ENCODE data around the gene HOXB6. TPM values are rescaled to one million over a fixed set of nuclear protein-coding genes. Genes with fewer than 3 reads are reported as not detected.
A peak's percentile ranks its signal among the peaks of the same experiment; 100 is the strongest.

Gene HOXB6
- total RNA-seq, 1 experiment from 2014 or later, result 196 TPM

DNA sequence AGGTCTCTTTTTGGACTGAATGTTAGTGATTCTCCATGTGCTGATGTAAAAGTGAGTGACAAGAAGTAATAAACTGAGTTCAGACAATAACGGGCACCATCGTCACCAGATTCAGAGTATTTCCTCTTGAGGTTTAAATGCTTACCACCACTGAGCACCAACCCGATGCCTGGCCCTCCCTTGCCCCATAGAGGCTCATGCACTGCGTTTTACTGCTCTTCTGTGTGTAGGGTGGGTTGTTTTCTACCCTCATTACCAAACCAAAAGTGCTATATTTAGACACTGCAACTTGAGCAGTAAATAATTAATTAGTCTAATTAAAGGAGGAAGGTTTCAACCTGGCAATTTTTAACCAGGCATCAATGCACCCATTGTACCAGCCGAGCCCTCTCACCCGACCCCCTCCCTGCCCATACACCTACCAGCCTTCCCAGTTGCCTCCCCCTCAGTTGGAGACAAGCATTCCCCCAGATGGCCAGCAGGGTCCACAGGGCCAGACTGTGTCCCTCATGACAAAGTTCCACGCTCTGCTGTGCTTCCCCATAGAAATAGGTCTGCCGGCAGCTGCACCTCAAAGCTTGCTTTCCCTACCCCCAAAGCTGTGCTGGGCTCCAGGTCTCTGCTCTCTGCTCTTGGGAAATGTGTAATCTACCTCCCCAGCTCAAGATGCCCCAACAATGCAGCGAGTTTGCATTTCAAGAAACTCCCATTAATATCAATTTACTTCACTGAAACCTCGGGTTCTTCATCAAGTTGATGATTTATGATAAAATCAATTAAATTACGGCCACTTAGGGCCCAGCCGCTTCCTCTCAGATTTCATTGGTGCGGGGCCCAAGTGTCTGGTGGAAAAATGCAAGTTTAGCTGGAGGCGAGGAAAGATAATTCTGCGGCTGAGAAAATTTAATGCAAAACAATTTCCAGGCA is 42.6 kb downstream of the HOXB6 start:
- peak overlapping the region; percentile 0 to 36; a peak in 1 of 4 replicates for H3K4me3 ChIP-seq (ENCODE audit: low read depth in 2 of 2, low read length in 2 of 2)
- TF ChIP-seq, protein P1, sequence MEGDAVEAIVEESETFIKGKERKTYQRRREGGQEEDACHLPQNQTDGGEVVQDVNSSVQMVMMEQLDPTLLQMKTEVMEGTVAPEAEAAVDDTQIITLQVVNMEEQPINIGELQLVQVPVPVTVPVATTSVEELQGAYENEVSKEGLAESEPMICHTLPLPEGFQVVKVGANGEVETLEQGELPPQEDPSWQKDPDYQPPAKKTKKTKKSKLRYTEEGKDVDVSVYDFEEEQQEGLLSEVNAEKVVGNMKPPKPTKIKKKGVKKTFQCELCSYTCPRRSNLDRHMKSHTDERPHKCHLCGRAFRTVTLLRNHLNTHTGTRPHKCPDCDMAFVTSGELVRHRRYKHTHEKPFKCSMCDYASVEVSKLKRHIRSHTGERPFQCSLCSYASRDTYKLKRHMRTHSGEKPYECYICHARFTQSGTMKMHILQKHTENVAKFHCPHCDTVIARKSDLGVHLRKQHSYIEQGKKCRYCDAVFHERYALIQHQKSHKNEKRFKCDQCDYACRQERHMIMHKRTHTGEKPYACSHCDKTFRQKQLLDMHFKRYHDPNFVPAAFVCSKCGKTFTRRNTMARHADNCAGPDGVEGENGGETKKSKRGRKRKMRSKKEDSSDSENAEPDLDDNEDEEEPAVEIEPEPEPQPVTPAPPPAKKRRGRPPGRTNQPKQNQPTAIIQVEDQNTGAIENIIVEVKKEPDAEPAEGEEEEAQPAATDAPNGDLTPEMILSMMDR (IDR thresholded peaks at IDR 0.05), result peak; percentile 66; the same call in 1 of the 2 replicates
- TF ChIP-seq TCF7L2 (IDR thresholded peaks at IDR 0.05; ENCODE audit: low read depth, low read length), result no peak
- 0 out of 2 replicates have a peak, but pooled peaks have one; percentile 19 for TF ChIP-seq POLR2AphosphoS5 (IDR thresholded peaks at IDR 0.05; ENCODE audit: low read depth, low read length)
- DNase-seq (ENCODE audit: low read depth, low spot score), result no peak
- H3K9me3 ChIP-seq (ENCODE audit: control insufficient read depth, insufficient read depth, low read depth, low read length), result no peaks in the 10 kb centered on the region
- no peaks in the 10 kb centered on the region for H3K27me3 ChIP-seq (ENCODE audit: control insufficient read depth, insufficient read depth, low read length)
- peaks cover 95% of the 10 kb centered on the region for H3K4me1 ChIP-seq (ENCODE audit: control insufficient read depth, insufficient read depth, low read length)
- H3K36me3 ChIP-seq (ENCODE audit: control insufficient read depth, insufficient read depth, low read length), result peaks cover 4% of the 10 kb centered on the region; the same call in 1 of the 2 replicates
- intact Hi-C loops (cut with micrococcal nuclease; ENCODE audit: unreplicated experiment) (no loop called here), in situ Hi-C loops (cut with HindIII; ENCODE audit: low pct_unique_long_range_greater_than_20kb, low sequenced_read_pairs) (no loop called here)
- ChIA-PET POLR2A (interaction anchor here (0.5 kb wide), 1 partner anchor 493 kb away, joined by 7 read pairs; no protein-coding TSS in a partner anchor), CTCF (interaction anchor here (0.6 to 0.7 kb wide), 2 partner anchors 15 to 268 kb away, joined by 3 read pairs; no protein-coding TSS in a partner anchor)
- peak; percentile 40 for ATAC-seq
- BruUV-seq (replicated peaks), result TSS peak; percentile 8
- peak overlapping the region; percentile 97 for H3K27ac ChIP-seq (ENCODE audit: low read length)

DNA sequence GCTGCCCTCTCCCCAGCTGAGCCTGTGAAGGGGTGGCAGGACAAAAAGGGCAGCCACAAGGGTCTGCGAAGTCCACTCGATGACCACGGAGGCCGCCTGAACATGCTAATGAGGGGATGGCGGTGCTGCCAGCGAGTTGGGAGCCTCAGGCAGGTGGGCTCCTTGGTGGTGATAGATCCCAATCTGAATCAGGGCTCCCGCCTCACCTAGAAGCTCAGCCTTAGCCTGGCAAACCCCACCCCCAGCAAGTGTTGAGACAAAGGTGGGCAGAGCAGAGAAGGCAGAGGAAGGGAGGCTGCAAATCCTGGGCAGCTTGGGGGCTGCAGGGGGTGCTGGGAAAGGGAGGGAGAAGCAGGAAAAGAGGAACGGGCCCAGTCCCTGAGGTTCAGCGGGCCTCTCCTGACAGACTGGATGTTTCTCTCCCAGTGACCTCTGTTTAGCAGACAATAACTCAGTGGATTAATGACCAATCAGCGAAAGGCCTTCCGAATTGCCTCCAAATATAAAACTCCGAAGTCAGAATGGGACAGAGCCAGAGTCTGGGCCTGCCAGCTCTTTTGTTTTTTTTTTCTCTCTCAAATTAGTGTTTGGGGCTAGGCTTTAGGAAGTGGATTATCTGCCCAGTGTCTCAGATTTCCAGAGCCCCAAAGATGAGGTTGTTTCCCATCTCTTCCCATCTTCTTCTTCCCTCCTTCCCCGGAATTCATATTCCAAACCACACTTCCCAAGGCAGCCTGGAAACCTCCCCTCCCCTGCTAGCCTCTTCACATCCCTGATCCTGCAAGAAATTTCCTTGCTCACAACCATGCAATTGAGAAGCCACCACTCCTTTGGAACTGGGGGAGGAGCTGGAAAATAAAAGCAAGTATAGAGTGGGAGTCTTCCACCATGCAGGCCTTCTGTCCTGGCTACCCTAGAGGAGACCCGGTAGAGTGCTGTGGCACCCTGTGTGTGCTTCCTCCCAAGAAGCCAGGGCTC is 44.7 kb downstream of the HOXB6 start:
- Histone ChIP-seq H3K4me1 (ENCODE audit: control insufficient read depth, insufficient read depth, low read length) (peaks cover 90% of the 10 kb centered on the region), H3K27me3 (ENCODE audit: control insufficient read depth, insufficient read depth, low read length) (no peaks in the 10 kb centered on the region), H3K9me3 (ENCODE audit: control insufficient read depth, insufficient read depth, low read depth, low read length) (no peaks in the 10 kb centered on the region), H3K4me3 (ENCODE audit: low read depth in 2 of 2, low read length in 2 of 2) (peak overlapping the region in 1 of 2 experiments; percentile 17; a peak in 1 of 4 replicates), H3K36me3 (ENCODE audit: control insufficient read depth, insufficient read depth, low read length) (no peaks in the 10 kb centered on the region), H3K27ac (ENCODE audit: low read length) (peak overlapping the region; percentile 97)
- intact Hi-C loops (cut with micrococcal nuclease; ENCODE audit: unreplicated experiment), result no loop called here
- ChIA-PET POLR2A (interaction anchor here (0.6 to 0.7 kb wide), 3 partner anchors 30 to 53 kb away, joined by 4 to 6 read pairs (median 4); no protein-coding TSS in a partner anchor), CTCF (interaction anchor here (0.6 to 1.0 kb wide), 2 partner anchors 12 to 356 kb away, joined by 3 to 4 read pairs; no protein-coding TSS in a partner anchor)
- in situ Hi-C loops (cut with HindIII; ENCODE audit: low pct_unique_long_range_greater_than_20kb, low sequenced_read_pairs), result loop anchor here (5.0 kb wide), 1 partner anchor 57 kb away; the partner anchor contains the start of gene HOXB8
- no peak for TF ChIP-seq TCF7L2 (IDR thresholded peaks at IDR 0.05; ENCODE audit: low read depth, low read length)
- TF ChIP-seq, protein P2, sequence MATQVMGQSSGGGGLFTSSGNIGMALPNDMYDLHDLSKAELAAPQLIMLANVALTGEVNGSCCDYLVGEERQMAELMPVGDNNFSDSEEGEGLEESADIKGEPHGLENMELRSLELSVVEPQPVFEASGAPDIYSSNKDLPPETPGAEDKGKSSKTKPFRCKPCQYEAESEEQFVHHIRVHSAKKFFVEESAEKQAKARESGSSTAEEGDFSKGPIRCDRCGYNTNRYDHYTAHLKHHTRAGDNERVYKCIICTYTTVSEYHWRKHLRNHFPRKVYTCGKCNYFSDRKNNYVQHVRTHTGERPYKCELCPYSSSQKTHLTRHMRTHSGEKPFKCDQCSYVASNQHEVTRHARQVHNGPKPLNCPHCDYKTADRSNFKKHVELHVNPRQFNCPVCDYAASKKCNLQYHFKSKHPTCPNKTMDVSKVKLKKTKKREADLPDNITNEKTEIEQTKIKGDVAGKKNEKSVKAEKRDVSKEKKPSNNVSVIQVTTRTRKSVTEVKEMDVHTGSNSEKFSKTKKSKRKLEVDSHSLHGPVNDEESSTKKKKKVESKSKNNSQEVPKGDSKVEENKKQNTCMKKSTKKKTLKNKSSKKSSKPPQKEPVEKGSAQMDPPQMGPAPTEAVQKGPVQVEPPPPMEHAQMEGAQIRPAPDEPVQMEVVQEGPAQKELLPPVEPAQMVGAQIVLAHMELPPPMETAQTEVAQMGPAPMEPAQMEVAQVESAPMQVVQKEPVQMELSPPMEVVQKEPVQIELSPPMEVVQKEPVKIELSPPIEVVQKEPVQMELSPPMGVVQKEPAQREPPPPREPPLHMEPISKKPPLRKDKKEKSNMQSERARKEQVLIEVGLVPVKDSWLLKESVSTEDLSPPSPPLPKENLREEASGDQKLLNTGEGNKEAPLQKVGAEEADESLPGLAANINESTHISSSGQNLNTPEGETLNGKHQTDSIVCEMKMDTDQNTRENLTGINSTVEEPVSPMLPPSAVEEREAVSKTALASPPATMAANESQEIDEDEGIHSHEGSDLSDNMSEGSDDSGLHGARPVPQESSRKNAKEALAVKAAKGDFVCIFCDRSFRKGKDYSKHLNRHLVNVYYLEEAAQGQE (IDR thresholded peaks at IDR 0.05; ENCODE audit: insufficient read depth in 1 of 2, low read depth in 2 of 2, low read length in 1 of 2), result no peak
- no peak for TF ChIP-seq SIN3A (IDR thresholded peaks at IDR 0.05; ENCODE audit: borderline replicate concordance, insufficient read depth, low read depth, low read length)
- TF ChIP-seq, protein P1 (IDR thresholded peaks at IDR 0.05), result peak; percentile 39; the same call in 1 of the 2 replicates
- no peak for TF ChIP-seq POLR2AphosphoS5 (IDR thresholded peaks at IDR 0.05; ENCODE audit: low read depth, low read length)
- ATAC-seq (no peak), DNase-seq (ENCODE audit: low read depth, low spot score) (no peak)
- BruUV-seq (replicated peaks), result no TSS peak
